SU-DHL-6 (cell line): ENCODE measurements around the gene GULP1.

Experiments used
- H2AFZ ChIP-seq: fragments of 200-600 bp; sonication (generic); 2 replicates; pipeline ENCODE4 v1.6.1; 2014; ENCODE audit warnings: low read depth, mild to moderate bottlenecking, moderate library complexity, mixed read lengths, antibody characterized with exemption, low read length; ENCODE audit not compliant: severe bottlenecking
- H3F3A ChIP-seq: fragments of 200-600 bp; shearing (Covaris generic); 2 replicates; pipeline ENCODE4 v1.6.0; 2016; ENCODE audit warnings: antibody characterized with exemption, mild to moderate bottlenecking; ENCODE audit not compliant: insufficient read depth
- H3K27ac ChIP-seq: fragments of 200-600 bp; sonication (generic); 2 replicates; pipeline ENCODE4 v1.5.1; 2016; ENCODE audit warnings: low read depth, mild to moderate bottlenecking, low read length, moderate library complexity, mixed read lengths
- H3K27me3 ChIP-seq: fragments of 200-600 bp; sonication (generic), shearing (Covaris generic); 2 replicates; pipeline ENCODE4 v1.6.0; 2014; ENCODE audit warnings: mild to moderate bottlenecking, low read length
- H3K36me3 ChIP-seq: fragments of 200-600 bp; sonication (generic); 2 replicates; pipeline ENCODE4 v1.6.1; 2014; ENCODE audit warnings: mild to moderate bottlenecking, low read length, mixed read lengths
- H3K4me2 ChIP-seq: fragments of 300-600, 200-600 bp; shearing (Covaris generic), sonication (generic); 2 replicates; pipeline ENCODE4 v1.6.0; 2014; ENCODE audit warnings: low read length, low read depth, mild to moderate bottlenecking; ENCODE audit not compliant: poor library complexity, severe bottlenecking
- H3K4me3 ChIP-seq: fragments of 200-600 bp; sonication (generic); 2 replicates; pipeline ENCODE4 v1.5.1; 2014; ENCODE audit warnings: antibody characterized with exemption, low read length, mild to moderate bottlenecking, mixed read lengths; ENCODE audit not compliant: insufficient read depth, poor library complexity, severe bottlenecking
- H3K79me2 ChIP-seq: fragments of 200-600 bp; sonication (generic); 2 replicates; pipeline ENCODE4 v1.6.1; 2014; ENCODE audit warnings: mild to moderate bottlenecking, low read length, moderate library complexity; ENCODE audit not compliant: insufficient read depth
- H3K9ac ChIP-seq: fragments of 200-600 bp; sonication (generic); 2 replicates; pipeline ENCODE4 v1.7.0; 2014; ENCODE audit warnings: mild to moderate bottlenecking, low read length
- H3K9me2 ChIP-seq: fragments of 200-600 bp; sonication (generic); replicated peaks from 2 replicates; pipeline ENCODE4 v1.6.1; 2014; ENCODE audit warnings: low read length; ENCODE audit not compliant: insufficient read depth
- H3K9me3 ChIP-seq: fragments of 200-600 bp; sonication (generic); 2 replicates; pipeline ENCODE4 v1.6.1; 2014; ENCODE audit warnings: low read length, mixed read lengths; ENCODE audit not compliant: insufficient read depth
- H4K20me1 ChIP-seq: fragments of 200-600 bp; sonication (generic); 2 replicates; pipeline ENCODE4 v1.6.1; 2014; ENCODE audit warnings: low read depth, mild to moderate bottlenecking, antibody characterized with exemption, low read length, moderate library complexity, mixed read lengths
- EZH2phosphoT487 ChIP-seq: fragments of 200-600 bp; sonication (generic), shearing (Covaris generic); conservative IDR thresholded peaks from 2 replicates; pipeline ENCODE4 v1.6.1; 2018; ENCODE audit warnings: mild to moderate bottlenecking, antibody characterized with exemption, low read length, moderate library complexity, mixed read lengths
- TF ChIP-seq, protein P1 (sequence below): fragments of 200-600 bp; sonication (generic); IDR thresholded peaks from one replicate; pipeline ENCODE4 v1.5.1; 2017; ENCODE audit warnings: antibody characterized with exemption, mild to moderate bottlenecking, low read length, moderate library complexity; ENCODE audit not compliant: insufficient read depth, poor library complexity, severe bottlenecking

GULP1 gene

DNA sequence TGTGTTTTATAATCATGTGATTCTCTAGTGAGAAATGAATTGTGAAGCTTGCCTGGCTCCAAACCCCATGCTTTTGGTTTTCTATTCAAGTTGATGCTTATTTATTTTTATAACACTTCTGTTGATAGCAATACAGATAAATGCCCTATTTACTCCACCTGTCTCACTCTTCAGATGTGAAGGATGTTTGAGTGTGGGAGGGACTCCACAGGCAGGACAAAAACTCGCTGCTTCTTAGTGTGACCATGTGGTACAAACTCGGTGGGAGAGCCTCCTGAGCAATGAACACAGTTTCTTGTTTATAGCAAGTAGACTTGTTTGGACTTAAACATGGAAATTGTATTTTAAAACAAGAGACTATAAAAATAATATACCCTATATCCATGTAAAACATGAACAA is 219.7 kb downstream of the GULP1 start:
- Histone ChIP-seq H3K4me2 (no peak overlapping the region), H3K9me2 (no peaks in the 10 kb centered on the region), H3K4me3 (no peak overlapping the region), H3K9me3 (no peaks in the 10 kb centered on the region), H3K36me3 (no peaks in the 10 kb centered on the region), H3K27ac (no peak overlapping the region), H3K79me2 (no peaks in the 10 kb centered on the region), H3F3A (no peaks in the 10 kb centered on the region), H4K20me1 (no peaks in the 10 kb centered on the region), H3K9ac (no peak overlapping the region), H3K27me3 (no peaks in the 10 kb centered on the region), H2AFZ (no peak overlapping the region)
- no peak for TF ChIP-seq EZH2phosphoT487
- TF ChIP-seq, protein P1, sequence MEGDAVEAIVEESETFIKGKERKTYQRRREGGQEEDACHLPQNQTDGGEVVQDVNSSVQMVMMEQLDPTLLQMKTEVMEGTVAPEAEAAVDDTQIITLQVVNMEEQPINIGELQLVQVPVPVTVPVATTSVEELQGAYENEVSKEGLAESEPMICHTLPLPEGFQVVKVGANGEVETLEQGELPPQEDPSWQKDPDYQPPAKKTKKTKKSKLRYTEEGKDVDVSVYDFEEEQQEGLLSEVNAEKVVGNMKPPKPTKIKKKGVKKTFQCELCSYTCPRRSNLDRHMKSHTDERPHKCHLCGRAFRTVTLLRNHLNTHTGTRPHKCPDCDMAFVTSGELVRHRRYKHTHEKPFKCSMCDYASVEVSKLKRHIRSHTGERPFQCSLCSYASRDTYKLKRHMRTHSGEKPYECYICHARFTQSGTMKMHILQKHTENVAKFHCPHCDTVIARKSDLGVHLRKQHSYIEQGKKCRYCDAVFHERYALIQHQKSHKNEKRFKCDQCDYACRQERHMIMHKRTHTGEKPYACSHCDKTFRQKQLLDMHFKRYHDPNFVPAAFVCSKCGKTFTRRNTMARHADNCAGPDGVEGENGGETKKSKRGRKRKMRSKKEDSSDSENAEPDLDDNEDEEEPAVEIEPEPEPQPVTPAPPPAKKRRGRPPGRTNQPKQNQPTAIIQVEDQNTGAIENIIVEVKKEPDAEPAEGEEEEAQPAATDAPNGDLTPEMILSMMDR: no peak

DNA sequence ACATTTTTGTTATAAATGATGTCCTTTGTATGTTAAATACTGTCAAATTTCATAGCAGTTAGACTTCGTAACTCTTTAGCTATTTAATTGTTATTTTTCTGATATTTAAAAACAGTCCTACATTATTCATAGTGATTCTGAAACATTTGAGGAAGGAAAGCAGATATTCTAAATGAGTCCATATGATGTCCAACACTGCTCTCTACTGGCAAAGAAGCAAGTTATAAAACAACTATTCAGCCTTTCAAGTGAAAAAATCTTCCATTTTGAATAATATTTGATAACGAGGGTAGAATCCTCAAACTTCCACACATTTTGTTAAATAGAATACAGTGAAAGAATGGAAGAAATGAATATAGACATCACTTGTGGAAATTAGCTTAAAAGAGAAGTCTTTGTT is 220.8 kb downstream of the GULP1 start:
- H3K27ac ChIP-seq: no peak overlapping the region
- no peak overlapping the region for H3K4me3 ChIP-seq
- H3F3A ChIP-seq: no peaks in the 10 kb centered on the region
- TF ChIP-seq, protein P1: peak; percentile 39
- TF ChIP-seq EZH2phosphoT487: no peak
- no peaks in the 10 kb centered on the region for H3K9me2 ChIP-seq
- H3K79me2 ChIP-seq: no peaks in the 10 kb centered on the region
- no peaks in the 10 kb centered on the region for H3K27me3 ChIP-seq
- no peaks in the 10 kb centered on the region for H3K36me3 ChIP-seq
- H3K4me2 ChIP-seq: no peak overlapping the region
- H3K9ac ChIP-seq: no peak overlapping the region
- no peaks in the 10 kb centered on the region for H3K9me3 ChIP-seq
- H2AFZ ChIP-seq: no peak overlapping the region
- no peaks in the 10 kb centered on the region for H4K20me1 ChIP-seq

DNA sequence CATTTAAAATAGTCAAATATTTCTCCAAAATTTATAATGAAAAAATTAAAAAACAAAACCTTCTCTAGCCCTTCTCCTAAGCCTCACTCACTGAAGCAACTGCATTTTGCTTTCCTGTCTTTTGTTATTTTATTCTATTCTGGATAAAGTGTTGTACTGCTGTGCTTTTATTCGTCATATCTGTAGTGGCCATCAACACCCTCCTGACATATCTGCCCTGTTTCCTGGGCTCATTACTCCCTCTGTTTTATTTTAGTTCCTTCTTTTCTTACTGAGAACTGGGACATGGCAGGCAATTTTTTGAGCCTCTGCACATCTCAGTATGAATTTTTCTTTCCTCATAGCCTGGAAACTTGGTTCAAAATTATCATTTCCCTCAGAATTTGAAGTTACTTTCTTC is 224.2 kb downstream of the GULP1 start:
- H3K27me3 ChIP-seq: no peaks in the 10 kb centered on the region
- no peaks in the 10 kb centered on the region for H3F3A ChIP-seq
- H3K9me3 ChIP-seq: no peaks in the 10 kb centered on the region
- no peak overlapping the region for H3K27ac ChIP-seq
- no peaks in the 10 kb centered on the region for H3K9me2 ChIP-seq
- H3K4me3 ChIP-seq: no peak overlapping the region
- TF ChIP-seq EZH2phosphoT487: no peak
- no peaks in the 10 kb centered on the region for H4K20me1 ChIP-seq
- no peak overlapping the region for H3K9ac ChIP-seq
- H3K79me2 ChIP-seq: no peaks in the 10 kb centered on the region
- H2AFZ ChIP-seq: no peak overlapping the region
- no peak overlapping the region for H3K4me2 ChIP-seq
- H3K36me3 ChIP-seq: no peaks in the 10 kb centered on the region

DNA sequence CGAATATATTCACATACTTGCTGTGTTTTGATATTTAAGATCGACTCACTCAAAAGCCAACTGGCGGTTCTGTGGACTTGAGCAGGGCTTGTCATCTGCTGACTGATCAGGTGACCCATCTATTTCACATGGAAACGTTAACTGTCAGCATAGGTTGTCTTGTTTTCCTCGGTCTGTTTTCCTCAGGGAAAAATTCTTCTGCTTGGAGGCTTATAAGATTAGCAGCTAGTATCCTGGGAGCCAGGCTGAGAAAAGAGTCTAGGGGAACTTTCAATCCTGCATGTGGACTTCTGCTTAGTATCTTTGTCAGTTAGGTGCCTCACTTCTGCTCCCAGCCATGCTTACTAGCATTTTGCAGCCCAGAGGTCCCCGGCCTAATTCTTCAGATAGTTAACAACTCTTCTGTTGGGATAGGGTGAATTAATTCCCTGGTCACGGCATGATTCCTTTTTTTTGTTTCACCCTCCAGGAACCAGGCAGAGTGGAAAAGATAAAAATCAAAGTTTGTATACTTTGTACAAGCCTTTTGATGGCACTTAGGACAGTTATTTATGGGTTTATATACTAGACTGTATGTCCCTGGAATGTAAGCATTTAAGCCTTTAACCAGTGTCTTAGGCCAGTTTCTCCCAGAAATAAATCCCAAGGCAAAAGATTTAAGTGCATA is 226.0 kb downstream of the GULP1 start:
- Histone ChIP-seq H3K4me3 (no peak overlapping the region), H3K9me2 (no peaks in the 10 kb centered on the region), H3K27me3 (no peaks in the 10 kb centered on the region), H4K20me1 (no peaks in the 10 kb centered on the region), H3K4me2 (no peak overlapping the region), H3K9ac (no peak overlapping the region), H3K36me3 (no peaks in the 10 kb centered on the region), H3K79me2 (no peaks in the 10 kb centered on the region), H3K9me3 (no peaks in the 10 kb centered on the region), H3K27ac (no peak overlapping the region), H2AFZ (no peak overlapping the region), H3F3A (no peaks in the 10 kb centered on the region)
- no peak for TF ChIP-seq EZH2phosphoT487
- TF ChIP-seq, protein P1: no peak
